Forelimb muscle (tissue), 1 donor: ENCODE measurements around the gene MAU2. TPM values are rescaled to one million over a fixed set of nuclear protein-coding genes. Genes with fewer than 3 reads are reported as not detected.
"Not testable (repeated sequence)": the region's sequence is repeated elsewhere in the genome, so short reads cannot be mapped to it uniquely, and the experiment has no call there.

ENCODE experiments used
- DNase-seq: peaks from one replicate; pipeline ENCODE4 v3.0.0-alpha.2; 2013; ENCODE audit warnings: low read depth
- polyA plus RNA-seq: library from polyadenylated mRNA; unstranded; fragments of 120-200 nt; gene quantifications from one replicate; pipeline ENCODE4 v1.2.1, GENCODE V29; 2013; ENCODE audit not compliant: insufficient read length

The MAU2 gene
- polyA plus RNA-seq, 1 donor, result 51.7 TPM

GRCh38 chr19:19345970-19346369 is 25.3 kb downstream of the MAU2 start:
- no peak for DNase-seq

DNA sequence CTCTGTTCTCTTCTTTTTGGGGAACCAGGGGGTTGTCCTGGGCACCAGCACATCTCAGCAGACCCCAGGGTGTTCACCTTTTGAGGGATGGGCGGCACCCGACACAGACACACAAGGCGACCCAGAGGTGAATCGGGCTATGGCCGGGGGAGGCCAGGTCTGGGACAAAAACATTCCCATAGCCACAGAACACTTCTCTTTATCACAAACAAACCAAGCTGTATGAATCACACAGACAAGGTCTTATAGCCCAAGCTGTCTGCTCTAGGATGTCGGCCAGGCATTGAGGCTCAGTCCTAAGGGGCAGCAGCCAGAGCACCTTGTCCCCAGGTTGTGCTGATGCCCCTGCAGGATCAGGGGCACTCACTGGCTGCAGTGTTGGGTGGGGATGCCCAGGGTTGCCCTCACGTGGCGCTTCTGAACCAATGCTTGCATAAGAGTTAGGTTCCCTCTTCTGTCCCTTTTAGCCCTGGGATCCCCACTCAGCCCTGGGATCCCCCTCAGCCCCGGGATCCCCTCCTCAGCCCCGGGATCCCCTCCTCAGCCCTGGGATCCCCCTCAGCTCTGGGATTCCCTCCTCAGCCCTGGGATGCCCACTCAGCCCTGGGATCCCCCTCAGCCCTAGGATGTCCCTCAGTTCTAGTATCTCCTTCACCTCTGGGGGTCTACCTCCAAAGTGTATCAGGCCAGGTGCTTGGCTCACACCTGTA is 26.9 kb downstream of the MAU2 start:
- DNase-seq, result no peak

GRCh38 chr19:19348266-19348665 is 27.6 kb downstream of the MAU2 start:
- no peak for DNase-seq

DNA sequence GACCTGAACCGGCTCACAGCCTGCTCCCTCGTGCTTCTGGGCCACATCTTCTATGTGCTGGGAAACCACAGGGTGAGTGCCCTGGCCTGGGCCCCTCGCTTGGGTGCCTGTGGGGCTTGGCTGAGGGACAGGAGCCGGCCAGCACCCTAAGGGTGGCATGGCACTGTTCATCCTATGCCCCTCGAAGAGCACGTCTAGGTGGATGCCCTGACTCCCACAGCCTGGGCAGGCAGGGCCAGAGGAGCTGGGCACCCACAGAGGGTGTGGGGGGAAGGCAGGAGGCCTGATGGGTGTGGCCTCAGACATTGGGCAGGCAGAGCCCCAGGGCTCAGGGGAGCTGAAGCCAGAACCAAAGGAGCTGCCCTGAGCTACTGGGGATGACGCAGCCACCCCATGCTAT is 28.7 kb downstream of the MAU2 start:
- no peak for DNase-seq

DNA sequence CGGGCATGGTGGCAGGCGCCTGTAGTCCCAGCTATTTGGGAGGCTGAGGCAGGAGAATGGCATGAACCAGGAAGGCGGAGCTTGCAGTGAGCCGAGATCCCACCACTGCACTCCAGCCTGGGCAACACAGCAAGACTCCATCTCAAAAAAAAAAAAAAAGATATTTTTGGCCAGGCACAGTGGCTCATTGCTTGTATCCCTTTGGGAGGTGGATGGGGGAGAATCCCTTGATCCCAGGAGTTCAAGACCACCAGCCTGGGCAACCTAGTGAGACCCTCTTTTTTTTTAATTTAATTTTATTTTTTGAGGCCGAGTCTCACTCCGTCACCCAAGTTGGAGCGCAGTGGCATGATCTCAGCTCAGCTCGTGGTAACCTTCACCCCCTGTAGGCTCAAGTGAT is 30.1 kb downstream of the MAU2 start:
- DNase-seq, result not testable (repeated sequence)

DNA sequence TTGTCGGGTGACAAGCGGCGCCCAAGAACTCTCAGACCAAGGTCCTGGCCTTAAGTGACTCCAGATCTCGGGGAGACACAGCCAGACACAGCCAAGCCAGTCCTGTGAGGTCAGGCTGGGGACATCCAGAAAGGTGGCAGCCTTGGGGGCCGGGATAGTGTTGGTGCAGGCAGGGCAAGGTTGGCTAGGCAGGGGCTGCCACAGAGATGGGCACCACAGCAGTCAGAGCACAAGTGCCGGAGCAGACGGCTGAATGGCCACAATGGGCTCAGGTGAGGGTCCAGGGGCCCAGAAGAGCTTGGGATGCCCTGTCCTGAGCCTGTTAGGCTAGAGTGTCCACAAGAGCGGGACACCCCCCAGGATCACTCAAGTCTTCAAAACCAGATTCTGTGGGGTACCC is 32.2 kb downstream of the MAU2 start:
- no peak for DNase-seq

GRCh38 chr19:19354007-19354406 is 33.4 kb downstream of the MAU2 start:
- DNase-seq, result no peak

GRCh38 chr19:19354932-19355331 is 34.3 kb downstream of the MAU2 start:
- DNase-seq, result no peak

DNA sequence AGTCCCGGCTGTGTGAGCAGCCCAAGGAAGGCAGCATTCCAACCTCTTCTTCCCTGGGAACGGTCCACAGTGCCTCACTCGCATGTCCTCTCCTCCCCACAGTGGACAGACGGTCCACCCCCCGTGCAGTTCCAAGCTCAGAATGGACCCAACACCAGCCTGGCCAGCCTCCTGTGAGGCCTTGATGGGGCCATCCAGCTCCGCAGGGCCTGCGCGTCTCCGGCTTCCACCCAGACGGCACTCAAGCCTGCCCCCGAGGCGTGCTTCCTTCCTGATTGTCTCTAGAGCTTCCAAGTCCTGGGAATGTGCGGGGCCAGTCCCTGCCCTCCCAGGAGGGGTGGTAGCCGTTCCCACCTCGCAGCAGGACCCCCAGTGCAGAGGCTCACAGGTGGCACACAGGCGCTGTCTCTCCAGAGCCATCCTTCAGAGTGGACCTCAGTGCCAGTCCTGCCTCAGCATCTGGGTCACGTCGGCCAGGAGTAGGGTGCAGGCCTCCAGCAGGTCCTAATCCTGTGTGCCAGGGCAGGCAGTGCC is 35.0 kb downstream of the MAU2 start:
- DNase-seq, result no peak

DNA sequence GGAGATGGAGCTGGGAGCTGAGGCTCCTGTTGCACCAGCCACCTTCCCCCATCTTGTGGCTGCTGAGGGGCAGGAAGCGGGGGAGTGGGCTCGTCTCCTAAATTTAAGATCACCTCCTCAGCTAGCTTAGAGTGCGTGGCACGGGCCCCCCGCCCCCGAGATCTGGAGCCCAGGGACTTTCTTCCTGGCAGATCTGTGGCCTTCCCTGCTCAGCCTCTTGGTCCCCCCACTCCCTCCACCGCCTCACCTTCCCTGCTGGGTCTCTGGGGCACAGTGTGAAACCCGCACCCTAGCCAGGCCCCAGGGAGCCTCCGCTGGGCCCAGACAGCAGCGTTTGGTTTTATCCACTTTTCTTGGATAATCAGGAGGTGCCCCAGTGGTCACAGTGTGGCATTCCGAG is 35.9 kb downstream of the MAU2 start:
- no peak for DNase-seq

DNA sequence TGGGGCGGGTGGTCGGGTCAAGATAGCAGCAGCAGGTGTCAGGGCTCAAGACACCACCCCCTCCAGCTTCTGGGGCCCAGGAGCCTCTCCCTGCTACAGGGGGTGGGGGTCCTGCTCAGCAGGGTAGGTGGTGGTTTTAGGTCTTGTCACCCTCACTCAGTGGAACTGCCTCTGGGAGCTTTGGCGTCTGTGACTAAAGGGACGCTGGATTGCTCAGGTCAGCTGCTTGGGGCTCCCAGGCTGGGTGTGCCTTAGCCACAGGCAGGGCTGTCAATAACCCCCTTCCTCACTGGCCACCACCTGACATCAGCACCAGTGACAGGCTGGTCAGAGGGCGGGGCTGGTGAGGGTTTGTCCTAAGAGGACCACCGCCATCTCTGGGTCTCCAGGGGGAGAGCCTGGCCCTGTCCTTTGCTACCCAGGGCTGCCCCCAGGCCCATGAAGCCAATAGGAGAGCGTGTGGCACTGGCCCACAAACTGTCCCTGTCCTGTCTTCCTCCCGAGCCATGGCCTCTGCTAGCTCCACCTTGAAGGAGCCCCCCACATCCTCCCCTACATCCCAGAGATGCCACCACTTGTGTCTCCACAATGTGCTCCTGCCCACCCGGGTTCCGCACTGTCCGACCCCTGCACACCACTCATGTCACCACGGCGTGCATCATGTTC is 36.4 kb downstream of the MAU2 start:
- no peak for DNase-seq

GRCh38 chr19:19361075-19361594 is 40.5 kb downstream of the MAU2 start:
- DNase-seq, result peak; percentile 62

GRCh38 chr19:19362075-19362474 is 41.4 kb downstream of the MAU2 start:
- no peak for DNase-seq

DNA sequence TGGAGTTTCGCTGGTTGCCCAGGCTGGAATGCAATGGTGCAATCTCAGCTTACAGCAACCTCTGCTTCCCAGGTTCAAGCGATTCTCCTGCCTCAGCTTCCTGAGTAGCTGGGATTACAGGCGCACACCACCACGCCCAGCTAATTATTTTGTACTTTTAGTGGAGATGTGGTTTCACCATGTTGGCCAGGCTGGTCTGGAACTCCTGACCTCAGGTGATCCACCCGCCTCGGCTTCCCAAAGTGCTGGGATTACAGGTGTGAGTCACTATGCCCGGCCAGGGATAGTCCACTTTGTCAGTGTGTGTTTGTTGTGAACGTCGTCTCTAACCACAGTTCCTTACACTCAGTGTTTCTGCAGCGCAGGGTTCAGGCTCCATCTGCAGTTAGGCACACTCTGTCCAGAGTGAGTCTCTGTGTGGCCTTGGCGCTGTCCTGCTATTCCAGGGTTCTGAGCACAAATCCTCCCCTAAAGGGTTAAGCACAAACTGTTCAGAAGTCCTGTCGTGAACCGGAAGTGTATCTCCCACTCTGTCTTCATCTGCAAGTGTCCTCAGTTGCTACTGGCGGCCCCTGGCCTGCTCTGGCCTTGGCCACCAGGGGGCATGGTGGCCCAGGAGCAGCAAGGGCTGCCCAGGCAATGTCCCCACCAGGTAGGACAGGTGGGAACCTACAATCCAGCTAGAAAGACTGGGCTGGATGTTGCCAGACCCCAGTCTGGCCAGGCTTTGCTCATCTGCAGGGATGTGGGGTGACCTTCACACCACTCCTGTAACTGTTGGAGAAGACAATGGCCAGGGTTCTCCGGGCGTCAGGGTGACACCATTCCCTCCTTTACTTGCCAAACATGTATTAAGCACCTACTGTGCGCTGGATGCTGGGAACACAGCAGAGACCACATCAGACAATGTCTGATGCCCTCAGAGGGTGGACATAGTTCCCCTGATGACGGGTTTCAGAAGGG is 46.1 kb downstream of the MAU2 start:
- DNase-seq, result no peak

GRCh38 chr19:19368087-19368486 is 47.5 kb downstream of the MAU2 start:
- no peak for DNase-seq

DNA sequence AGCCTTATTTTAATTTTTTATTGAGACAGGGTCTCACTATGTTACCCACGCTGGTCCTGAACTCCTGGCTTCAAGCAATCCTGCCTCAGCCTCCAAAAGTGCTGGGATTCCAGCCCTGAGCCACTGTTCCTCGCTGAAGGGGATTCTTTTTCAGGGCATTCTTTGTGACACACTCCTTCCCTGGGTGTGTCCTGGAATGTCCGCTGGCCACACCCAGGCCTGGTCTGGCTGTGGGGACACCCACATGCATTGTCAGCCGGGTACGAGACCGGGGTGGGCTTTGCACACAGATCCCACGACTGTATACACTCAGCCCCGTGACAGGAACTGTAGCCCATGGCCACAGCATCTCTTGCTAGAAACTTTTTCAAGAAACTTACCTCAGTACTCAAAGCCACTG is 50.4 kb downstream of the MAU2 start:
- no peak for DNase-seq

DNA sequence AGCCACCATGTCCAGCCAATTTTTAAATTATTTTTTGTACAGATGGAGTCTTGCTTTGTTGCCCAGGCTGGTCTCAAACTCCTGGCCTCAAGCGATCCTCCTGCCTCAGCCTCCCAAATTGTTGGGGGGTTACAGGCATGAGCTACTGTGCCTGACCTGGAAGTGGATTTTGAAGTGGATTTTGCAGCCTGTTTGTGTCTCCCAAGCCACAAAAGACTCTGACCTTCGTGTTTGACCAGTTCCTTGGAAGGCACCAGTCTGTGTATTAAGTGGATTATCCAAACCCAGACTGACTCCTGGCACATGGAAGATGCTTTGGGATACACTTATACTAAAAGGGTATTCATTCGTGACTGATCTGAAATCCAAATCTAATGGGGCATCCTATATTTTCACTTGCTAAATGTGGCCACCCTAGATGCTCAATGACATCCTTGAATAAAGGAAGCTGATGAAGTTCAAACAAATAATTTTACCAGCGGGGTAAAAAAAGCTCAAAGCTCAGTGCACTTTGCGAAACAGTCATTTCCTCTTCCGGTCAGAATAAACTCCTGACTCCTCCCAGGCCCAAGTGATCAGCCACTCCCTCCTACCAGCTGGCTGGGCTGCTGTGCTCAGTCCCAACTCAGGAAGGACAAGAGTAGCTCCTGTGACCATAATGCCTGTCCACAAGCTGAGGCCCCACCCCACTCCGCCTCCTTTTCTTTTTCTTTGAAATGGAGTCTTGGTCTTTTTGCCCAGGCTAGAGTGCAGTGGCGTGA is 52.2 kb downstream of the MAU2 start:
- DNase-seq, result no peak

DNA sequence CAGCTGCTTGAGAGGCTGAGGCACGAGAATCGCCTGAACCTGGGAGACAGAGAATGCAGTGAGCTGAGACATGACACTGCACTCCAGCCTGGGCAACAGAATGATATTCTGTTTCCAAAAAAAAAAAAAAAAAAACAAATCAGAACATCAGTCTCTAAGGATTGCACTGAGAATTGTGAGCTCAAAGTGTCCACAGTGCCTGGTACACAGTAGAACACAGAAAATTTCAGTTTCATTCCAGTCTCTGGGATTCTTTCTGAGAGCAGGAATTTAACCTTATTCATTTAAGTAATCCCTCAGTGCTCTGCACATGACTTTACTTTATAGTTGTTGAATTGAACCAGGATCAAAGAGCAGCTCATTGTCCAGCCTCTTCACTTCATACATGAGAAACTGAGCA is 58.9 kb downstream of the MAU2 start:
- DNase-seq, result no peak

GRCh38 chr19:19380316-19380715 is 59.7 kb downstream of the MAU2 start:
- DNase-seq, result not testable (repeated sequence)

DNA sequence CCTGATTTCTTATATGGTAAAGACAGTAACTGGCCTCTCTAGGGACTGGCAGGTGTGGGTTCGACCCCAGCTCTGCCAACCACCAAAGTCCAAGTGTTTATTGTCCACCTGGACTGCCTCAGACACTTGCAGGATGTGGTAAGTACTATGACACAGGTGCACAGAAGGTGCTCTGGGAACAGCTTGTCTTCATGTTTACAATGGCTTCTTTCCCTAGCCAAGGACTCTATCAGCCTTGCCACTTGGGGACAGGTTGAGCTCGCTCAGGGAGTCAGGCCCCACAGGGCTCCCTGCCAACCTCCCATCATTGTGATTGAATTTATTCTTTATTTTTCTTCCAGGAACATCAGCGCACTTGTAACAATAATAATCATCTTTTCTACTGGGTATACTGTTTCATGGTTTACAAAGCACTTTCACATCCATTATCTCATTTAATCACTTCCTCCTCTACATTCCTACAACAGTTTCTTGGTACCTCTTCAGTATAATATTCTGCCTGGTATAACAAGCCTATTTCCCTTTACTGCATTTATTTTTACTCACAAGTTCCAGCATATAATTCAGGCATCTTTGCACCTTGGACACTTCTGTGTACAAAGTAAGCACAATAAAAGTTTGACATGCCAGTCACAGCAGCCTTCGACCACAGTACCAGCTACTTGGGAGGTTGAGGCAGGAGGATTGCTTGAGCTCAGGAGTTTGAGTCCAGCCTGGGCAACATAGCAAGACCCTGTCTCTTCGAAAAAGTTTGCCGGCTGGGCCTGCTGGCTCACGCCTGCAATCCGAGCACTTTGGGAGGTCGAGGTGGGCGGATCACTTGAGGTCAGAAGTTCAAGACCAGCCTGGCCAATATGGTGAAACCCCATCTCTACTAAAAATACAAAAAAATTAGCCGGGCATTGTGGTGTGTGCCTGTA is 60.6 kb downstream of the MAU2 start:
- DNase-seq, result no peak
